ENCODE measurements around the gene DNMT3B.
"Not testable (repeated sequence)": the region's sequence is repeated elsewhere in the genome, so short reads cannot be mapped to it uniquely, and the experiment has no call there.

The DNMT3B gene

DNA sequence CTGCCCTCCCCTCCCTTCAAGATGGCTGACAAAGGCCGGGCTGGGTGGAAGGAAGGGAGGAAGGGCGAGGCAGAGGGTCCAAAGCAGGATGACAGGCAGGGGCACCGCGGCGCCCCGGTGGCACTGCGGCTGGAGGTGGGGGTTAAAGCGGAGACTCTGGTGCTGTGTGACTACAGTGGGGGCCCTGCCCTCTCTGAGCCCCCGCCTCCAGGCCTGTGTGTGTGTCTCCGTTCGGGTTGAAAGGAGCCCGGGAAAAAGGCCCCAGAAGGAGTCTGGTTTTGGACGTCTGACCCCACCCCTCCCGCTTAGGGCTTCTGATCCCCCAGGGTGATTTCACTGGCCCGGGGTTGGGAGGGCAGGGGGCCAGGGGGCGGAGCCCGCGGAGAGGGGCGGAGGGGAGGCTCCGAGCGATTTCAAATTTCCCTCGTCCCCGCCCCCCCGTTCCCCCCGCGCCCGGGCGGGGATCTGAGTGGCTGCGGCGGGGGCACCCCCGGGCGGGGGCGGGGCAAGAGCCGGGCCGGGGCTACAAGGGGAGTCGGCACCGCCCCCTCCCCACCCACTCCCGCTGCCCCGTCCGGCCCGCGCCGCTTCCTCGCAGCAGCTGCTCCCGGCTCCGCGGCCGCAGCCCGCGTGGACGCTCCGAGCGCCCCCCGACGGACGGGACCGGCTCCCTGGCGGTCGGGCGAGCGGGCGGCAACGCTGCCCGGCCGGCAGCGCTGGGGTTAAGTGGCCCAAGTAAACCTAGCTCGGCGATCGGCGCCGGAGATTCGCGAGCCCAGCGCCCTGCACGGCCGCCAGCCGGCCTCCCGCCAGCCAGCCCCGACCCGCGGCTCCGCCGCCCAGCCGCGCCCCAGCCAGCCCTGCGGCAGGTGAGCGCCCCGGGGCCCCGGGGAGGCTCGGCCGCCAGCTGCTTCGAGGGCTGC, at the start of gene DNMT3B:
DNMT3B (plus strand) TSS at position 555 of the 923 bp plus-strand sequence. CDS start 17,939 bp downstream, outside the sequence.
- DNase-seq: peak; percentile 18 to 71 (median 61)

DNA sequence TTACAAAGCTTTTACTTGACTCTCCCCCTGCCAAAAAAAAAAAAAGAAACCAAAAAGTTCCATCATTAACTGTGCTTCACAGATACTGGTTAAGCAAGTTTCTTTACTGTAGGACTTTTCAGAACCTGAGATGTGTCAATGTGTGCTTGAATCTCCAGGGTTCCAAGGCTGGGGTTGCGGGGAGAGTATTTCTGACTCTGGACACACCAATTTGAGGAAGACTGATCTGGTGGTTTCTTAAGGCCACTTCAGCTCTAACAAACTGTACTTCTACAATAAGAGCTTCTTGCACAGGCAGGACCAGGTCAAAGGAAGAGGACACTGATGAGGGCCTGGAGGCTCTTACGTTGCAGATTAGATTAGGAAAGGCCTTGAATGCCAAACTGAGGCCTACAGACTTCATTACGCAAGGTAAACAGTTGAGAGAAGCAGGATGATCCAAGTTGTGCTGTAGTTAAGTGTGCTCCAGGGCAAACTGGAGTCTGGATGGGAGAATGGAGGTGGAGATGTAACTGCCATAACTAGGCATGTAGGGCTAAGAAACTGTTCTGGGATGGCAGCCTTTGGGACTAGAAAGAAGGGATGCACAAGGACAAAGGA, 43.3 kb upstream of the DNMT3B start:
- no peak for DNase-seq

DNA sequence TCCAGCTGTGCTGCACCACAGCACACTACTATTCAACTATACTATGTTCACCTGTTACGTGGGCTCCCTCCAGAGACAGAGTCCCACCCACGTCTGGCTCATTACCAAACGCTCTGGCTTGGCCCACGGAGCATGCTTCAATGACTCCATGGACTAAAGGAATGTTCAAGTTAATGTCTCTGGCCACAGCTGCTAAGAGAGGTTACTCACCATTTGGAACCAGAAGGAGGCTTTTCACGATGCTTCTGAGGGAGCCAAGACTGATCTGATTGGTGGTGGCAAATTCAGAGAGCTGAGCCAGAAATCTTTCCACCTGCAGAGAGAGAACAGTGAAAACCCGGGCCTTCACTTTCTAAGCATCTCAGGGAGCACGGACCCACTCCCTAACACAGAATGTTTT, 34.5 kb upstream of the DNMT3B start:
- DNase-seq: no peak

DNA sequence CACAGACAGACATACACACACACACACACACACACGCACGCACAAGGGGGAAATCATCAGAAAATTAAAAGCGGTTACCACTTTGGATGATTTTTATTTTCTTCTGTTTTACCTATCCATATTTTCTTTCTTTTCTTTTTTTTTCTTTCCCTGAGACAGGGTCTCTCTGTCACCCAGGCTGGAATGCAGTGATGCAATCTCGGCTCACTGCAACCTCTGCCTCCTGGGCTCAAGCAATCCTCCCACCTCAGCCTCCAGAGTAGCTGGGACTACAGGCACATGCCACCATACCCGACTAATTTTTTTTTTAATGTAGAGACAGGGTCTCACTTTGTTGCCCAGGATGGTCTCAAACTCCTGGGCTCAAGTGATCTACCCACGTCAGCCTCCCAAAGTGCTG, 33.8 kb upstream of the DNMT3B start:
- DNase-seq: not testable (repeated sequence)

DNA sequence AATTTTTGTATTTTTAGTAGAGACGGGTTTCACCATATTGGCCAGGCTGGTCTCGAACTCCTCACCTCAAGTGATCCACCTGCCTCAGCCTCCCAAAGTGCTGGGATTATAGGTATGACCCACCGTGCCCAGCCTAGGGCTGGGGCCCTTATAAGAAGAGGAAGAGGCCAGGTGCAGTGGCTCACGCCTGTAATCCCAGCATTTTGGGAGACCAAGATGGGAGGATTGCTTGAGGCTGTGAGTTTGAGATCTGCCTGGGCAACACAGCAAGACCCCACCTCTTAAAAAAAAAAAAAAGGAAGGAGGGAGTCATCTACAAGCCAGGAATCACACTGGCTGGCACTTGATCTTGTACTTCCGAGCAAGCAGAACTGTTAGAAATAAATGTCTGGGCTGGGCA, 32.9 kb upstream of the DNMT3B start:
- not testable (repeated sequence) for DNase-seq

DNA sequence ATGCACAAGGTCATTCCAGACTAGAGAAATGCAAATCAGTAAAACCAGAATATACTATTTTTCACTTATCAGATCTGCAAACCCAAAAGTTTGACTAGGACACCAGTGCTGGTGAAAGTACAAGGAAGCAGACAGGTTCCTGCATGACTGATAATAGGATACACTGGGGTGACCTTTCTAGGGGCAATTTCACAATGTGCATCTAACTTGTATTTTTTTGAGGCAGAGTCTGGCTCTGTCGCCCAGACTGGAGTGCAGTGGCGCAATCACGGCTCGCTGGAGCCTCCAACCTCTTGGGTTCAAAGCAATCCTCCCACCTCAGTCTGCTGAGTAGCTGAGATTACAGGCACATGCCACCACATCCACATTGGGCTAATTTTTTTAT, 30.3 kb upstream of the DNMT3B start:
- DNase-seq: no peak

- peak; percentile 4 to 77 (median 33) for DNase-seq
Observed at GRCh38 chr20:32737371-32738223, 24.6 kb upstream of the DNMT3B start.

DNA sequence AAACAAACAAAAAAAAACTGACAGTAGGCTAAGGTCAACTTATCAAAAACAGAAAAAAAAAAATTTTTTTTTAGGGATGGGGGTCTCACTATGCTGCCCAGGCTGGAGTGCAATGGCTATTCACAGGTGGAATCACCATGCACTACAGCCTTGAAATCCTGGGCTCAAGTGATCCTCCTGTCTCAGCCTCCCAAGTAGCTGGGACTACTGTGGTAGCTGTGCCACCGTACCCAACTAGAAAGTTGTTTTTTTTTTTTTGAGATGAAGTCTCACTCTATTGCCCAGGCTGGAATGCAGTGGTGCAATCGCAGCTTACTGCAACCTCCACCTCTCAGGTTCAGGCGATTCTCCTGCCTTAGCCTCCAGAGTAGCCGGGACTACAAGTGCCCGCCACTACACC, 21.0 kb upstream of the DNMT3B start:
- DNase-seq: no peak

- DNase-seq: peak in 3 of 6 experiments; percentile 11 to 49 (median 16)
Observed at GRCh38 chr20:32742322-32743236, 19.6 kb upstream of the DNMT3B start.

- peak; percentile 21 to 64 (median 46) for DNase-seq
Observed at GRCh38 chr20:32743237-32744112, 18.7 kb upstream of the DNMT3B start, which contains the start of gene COMMD7. Gene COMMD7, minus strand, starts transcription at chr20:32743467. Its CDS starts 76 bp downstream, at chr20:32743391.

GRCh38 chr20:32749914-32750637, 12.1 kb upstream of the DNMT3B start:
- no peak for DNase-seq

- DNase-seq: no peak
Observed at GRCh38 chr20:32751293-32751692, 10.9 kb upstream of the DNMT3B start.

- no peak for DNase-seq
Observed at GRCh38 chr20:32751702-32752457, 10.3 kb upstream of the DNMT3B start.

DNA sequence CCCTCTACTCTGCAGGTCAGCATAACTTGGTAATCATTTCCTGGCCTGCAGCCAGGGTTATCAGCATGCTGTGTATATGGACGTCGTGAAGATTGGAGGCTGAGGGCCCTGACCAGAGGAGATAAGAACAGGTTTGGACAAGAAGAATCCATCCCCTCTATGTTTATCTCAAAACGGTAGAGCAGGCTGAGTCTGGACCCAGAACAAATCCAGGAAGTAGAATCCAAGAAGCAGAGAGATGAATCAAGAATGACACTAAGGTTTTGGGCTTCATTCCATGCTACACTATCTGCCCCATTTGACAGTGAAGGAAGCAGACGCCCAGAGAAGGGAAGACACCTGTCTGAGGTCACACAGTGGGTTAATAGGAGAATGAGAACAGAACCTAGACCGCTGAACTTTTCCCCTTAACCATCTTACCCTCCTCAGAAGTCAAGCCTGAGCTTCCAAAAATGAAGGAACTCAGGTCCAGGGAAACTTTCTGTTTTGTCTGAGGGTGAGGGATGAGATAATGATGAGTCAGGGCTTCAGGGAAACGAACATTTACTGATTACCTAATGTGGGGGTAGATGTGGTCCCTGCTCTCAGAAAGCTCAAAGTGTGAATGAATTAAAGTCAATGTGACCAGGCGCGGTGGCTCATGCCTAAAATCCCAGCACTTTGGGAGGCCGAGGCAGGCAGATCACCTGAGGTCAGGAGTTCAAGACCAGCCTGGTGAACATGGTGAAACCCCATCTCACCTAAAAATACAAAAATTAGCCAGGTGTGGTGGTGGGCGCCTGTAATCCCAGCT, 9.5 kb upstream of the DNMT3B start:
- no peak for DNase-seq

DNA sequence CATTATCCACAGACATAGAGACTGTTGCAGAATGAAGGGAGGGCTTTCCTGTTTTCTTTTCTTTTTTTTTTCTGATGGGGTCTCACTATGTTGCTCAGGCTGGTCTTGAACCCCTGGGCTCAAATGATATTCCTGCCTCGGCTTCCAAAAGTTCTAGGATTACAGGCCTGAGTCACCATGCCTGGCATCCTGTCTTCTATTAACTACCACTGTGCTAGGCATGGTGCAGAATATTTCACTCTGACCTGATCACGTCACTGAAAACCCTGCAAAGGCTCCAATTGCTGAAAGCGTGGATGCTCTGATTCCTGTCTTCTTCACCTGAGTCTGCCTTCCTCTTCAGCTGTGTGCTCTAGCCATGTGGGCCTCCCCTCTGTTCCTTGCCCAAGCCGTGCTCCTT, 8.5 kb upstream of the DNMT3B start:
- no peak for DNase-seq

DNA sequence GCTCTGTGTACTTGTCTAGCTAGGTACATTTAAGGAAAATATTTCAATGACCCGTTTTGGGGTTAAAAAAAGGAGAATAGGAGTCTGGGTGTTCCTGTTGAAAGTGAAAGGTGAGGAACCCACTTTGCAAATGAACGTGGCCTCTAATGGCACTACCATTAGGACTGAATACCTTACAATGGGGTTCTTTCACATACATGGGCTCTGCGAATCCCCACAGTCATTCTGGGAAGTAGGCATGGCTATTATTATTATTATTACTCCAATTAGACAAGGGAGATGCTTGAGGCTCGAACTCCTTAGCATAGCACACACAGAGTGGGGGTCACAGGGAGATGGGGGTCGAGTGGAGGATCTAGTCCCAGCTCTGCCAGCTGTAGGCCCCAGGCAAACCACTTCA, 6.0 kb upstream of the DNMT3B start:
- DNase-seq: no peak

DNA sequence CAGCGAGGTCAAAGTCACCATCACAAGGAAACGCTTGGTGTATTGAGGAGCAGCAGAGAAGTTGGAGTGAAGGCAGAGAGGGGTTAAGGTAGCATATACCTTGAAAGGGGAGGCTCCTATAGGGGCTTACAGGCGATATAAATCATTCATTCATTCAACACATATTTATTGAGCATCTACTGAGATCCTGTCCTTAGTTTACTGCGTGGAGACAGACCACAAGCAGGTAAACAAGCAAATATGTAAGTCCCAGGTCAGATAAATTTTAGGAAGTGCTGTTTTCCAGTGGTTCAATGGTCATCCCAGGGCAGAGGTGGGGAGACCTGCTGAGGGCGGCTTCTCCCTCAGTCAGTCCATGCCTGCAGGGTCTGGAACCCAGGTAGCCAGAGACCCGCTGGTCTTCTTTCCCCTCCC, 761 bp upstream of the DNMT3B start:
- DNase-seq: no peak

- DNase-seq: peak in 2 of 6 experiments; percentile 47 to 70
Observed at GRCh38 chr20:32762754-32763201, 593 bp downstream of the DNMT3B start.
